ENCODE data around the gene POLR2H. TPM values are rescaled to one million over a fixed set of nuclear protein-coding genes. Genes with fewer than 3 reads are reported as not detected.

POLR2H gene
- polyA plus RNA-seq, 1 of the 3 experiments (the other 2 are of a cell fraction) = 206 TPM

- Histone ChIP-seq H4K20me1 (ENCODE audit: insufficient read depth) (no peaks in the 10 kb centered on the region), H3F3A (replicated peaks; ENCODE audit: insufficient read depth) (no peaks in the 10 kb centered on the region), H3K27me3 (ENCODE audit: insufficient read depth) (no peaks in the 10 kb centered on the region), H3K4me2 (no peak overlapping the region), H3K36me3 (replicated peaks in 1 of 2; ENCODE audit: control insufficient read depth in 1 of 2, insufficient read depth in 2 of 2, low read length in 1 of 2) (no peaks in the 10 kb centered on the region), H3K27ac (ENCODE audit: low read depth in 2 of 2, low read length in 1 of 2) (no peak overlapping the region), H3K4me1 (ENCODE audit: control insufficient read depth in 1 of 2, insufficient read depth in 2 of 2, low read depth in 1 of 2, low read length in 1 of 2) (no peaks in the 10 kb centered on the region), H3K4me3 (ENCODE audit: low read depth in 2 of 2, low read length in 1 of 2) (no peak overlapping the region), H3K79me2 (ENCODE audit: insufficient read depth) (no peaks in the 10 kb centered on the region), H3K9ac (no peak overlapping the region), H3K9me2 (no peaks in the 10 kb centered on the region), H3K9me3 (no peaks in the 10 kb centered on the region), H2AFZ (ENCODE audit: low read depth) (no peak overlapping the region)
- no peak for TF ChIP-seq PBX3 (IDR thresholded peaks at IDR 0.05)
- TF ChIP-seq MAX (IDR thresholded peaks at IDR 0.05; ENCODE audit: low read depth) = no peak
- no peak for TF ChIP-seq REST (IDR thresholded peaks at IDR 0.05; ENCODE audit: low read depth, low read length)
- no peak for TF ChIP-seq EZH2phosphoT487 (IDR thresholded peaks at IDR 0.05; ENCODE audit: borderline replicate concordance, low read depth)
- no peak for TF ChIP-seq ZBTB33 (IDR thresholded peaks at IDR 0.05; ENCODE audit: borderline replicate concordance, low read depth)
- no peak for TF ChIP-seq POLR2AphosphoS5 (IDR thresholded peaks at IDR 0.05; ENCODE audit: low read depth, low read length)
- no peak for TF ChIP-seq CTCF (IDR thresholded peaks at IDR 0.05)
- no peak for TF ChIP-seq IRF3 (IDR thresholded peaks at IDR 0.05; ENCODE audit: low read depth, low read length)
- no peak for TF ChIP-seq RFX5 (IDR thresholded peaks at IDR 0.05; ENCODE audit: low read length)
- TF ChIP-seq JUND (IDR thresholded peaks at IDR 0.05) = no peak
- no peak for TF ChIP-seq USF1 (IDR thresholded peaks at IDR 0.05; ENCODE audit: borderline replicate concordance, low read depth)
- no peak for TF ChIP-seq TCF12 (IDR thresholded peaks at IDR 0.05)
- no peak for TF ChIP-seq FOSL2 (IDR thresholded peaks at IDR 0.05; ENCODE audit: borderline replicate concordance, low read depth)
- no peak for TF ChIP-seq FOXM1 (IDR thresholded peaks at IDR 0.05; ENCODE audit: low read depth)
- ChIA-PET POLR2A (no interaction called here), CTCF (interaction anchor here (1.3 to 3.0 kb wide), 2 partner anchors 17 to 125 kb away, joined by 4 to 21 read pairs; no protein-coding TSS in a partner anchor)
- 59% methylated on average over 6 of the region's 8 CpGs for WGBS (ENCODE audit: low lambda C conversion rate)
- DNase-seq = no peak
Measured at GRCh38 chr3:184388936-184389230, 27.4 kb downstream of the POLR2H start.

Data from SK-N-SH (cell line).